ENCODE results near the gene SDC4. TPM values are rescaled to one million over a fixed set of nuclear protein-coding genes. Genes with fewer than 3 reads are reported as not detected.

Gene SDC4
- total and polyA plus RNA-seq, 9 of the 15 experiments (the other 6 are each of a cell fraction or from before 2014, with no cell fraction given) = 2.1 to 10.7 (median 6.3) TPM

- H3K9ac ChIP-seq (ENCODE audit: insufficient read depth in 1 of 2, low read depth in 2 of 2, low read length in 2 of 2) = peak overlapping the region in 1 of 2 experiments; percentile 84; a peak in 2 of 4 replicates
- 0 out of 2 replicates have a peak, but pooled peaks cover 6% of the 10 kb centered on the region for H4K20me1 ChIP-seq (replicated peaks; ENCODE audit: control insufficient read depth, insufficient read depth, low read length)
- H3K4me1 ChIP-seq (replicated peaks in 1 of 2; ENCODE audit: control insufficient read depth in 2 of 2, insufficient read depth in 2 of 2, low read length in 2 of 2) = peaks cover 43 to 45% of the 10 kb centered on the region in 2 experiments
- no peaks in the 10 kb centered on the region for H3K9me3 ChIP-seq (replicated peaks; ENCODE audit: control insufficient read depth, insufficient read depth, low read depth, low read length)
- H3K79me2 ChIP-seq (ENCODE audit: control insufficient read depth, insufficient read depth, low read length) = peaks cover 6% of the 10 kb centered on the region; the same call in 1 of the 3 replicates
- ChIA-PET CTCF (ENCODE audit: low intra/inter-chr PET ratio) (no interaction called here), POLR2A (interaction anchor here (0.6 to 4.1 kb wide), 9 partner anchors 10 to 163 kb away, joined by 3 to 32 read pairs (median 4); partner anchors contain the start of gene SDC4)
- peaks cover 13% of the 10 kb centered on the region; the same call in 1 of the 3 replicates for H3K36me3 ChIP-seq (ENCODE audit: control insufficient read depth, insufficient read depth, low read length)
- no peak overlapping the region for H3K4me3 ChIP-seq
- DNase-seq (ENCODE audit: extremely low read depth in 1 of 4, low spot score in 3 of 4) (no peak), FAIRE-seq (no peak), ATAC-seq (peak; percentile 10; the same call in 1 of the 3 replicates)
- 0 out of 2 replicates have a peak overlapping the region, but pooled peaks have one; percentile 54 for H2AFZ ChIP-seq (ENCODE audit: low read depth, low read length)
- peak overlapping the region; percentile 58; the same call in 1 of the 3 replicates for H3K27ac ChIP-seq (ENCODE audit: extremely low read depth, low read depth, low read length)
- in situ Hi-C loops (cut with MboI) (no loop called here), intact Hi-C loops (cut with micrococcal nuclease) (no loop called here)
- 64% methylated on average over 11 of the region's 11 CpGs for WGBS (ENCODE audit: insufficient coverage, low coverage, missing lambda C conversion rate)
- H3K27me3 ChIP-seq (ENCODE audit: control insufficient read depth in 2 of 2, insufficient read depth in 2 of 2, low read length in 2 of 2) = no peaks in the 10 kb centered on the region
- TF ChIP-seq NR3C1 (CRISPR knock-in tag; IDR thresholded peaks at IDR 0.05) = no peak
- no peak for TF ChIP-seq TRIM24 (IDR thresholded peaks at IDR 0.05)
- TF ChIP-seq SRSF3 (IDR thresholded peaks at IDR 0.05; ENCODE audit: insufficient read depth, low read length) = no peak
- no peak for TF ChIP-seq CBX5 (IDR thresholded peaks at IDR 0.05; ENCODE audit: borderline replicate concordance, low read depth)
- TF ChIP-seq MYC (IDR thresholded peaks at IDR 0.05; ENCODE audit: low read depth, low read length) = no peak
- TF ChIP-seq MYC (CRISPR knock-in tag; IDR thresholded peaks at IDR 0.05; ENCODE audit: borderline replicate concordance, low read depth) = no peak
- TF ChIP-seq ZNF197 (CRISPR knock-in tag; IDR thresholded peaks at IDR 0.05; ENCODE audit: low read depth) = no peak
- TF ChIP-seq XRCC3 (IDR thresholded peaks at IDR 0.05) = no peak
- no peak for TF ChIP-seq SOX6 (IDR thresholded peaks at IDR 0.05)
- TF ChIP-seq MAFF (IDR thresholded peaks at IDR 0.05; ENCODE audit: low read length) = no peak
- TF ChIP-seq MEIS2 (IDR thresholded peaks at IDR 0.05; ENCODE audit: partially characterized antibody) = no peak
- no peak for TF ChIP-seq SMC3 (conservative IDR thresholded peaks at IDR 0.05; ENCODE audit: insufficient read depth, low read depth, low read length)
- no peak for TF ChIP-seq RCOR1 (IDR thresholded peaks at IDR 0.05; ENCODE audit: borderline replicate concordance in 1 of 2, low read depth in 2 of 2, low read length in 2 of 2)
- no peaks in the 10 kb centered on the region for H3K9me1 ChIP-seq (ENCODE audit: control insufficient read depth, insufficient read depth, low read length)
- peak overlapping the region; percentile 67; the same call in 1 of the 2 replicates for H3K4me2 ChIP-seq (ENCODE audit: insufficient read depth, low read length)
- no TSS peak for BruUV-seq (replicated peaks)
Measured at GRCh38 chr20:45336530-45337366, 11.5 kb downstream of the SDC4 start.

All from K562 (cell line).